Activated T-cell treated with anti-CD3 and anti-CD28 coated beads for 48 hours (primary cell): ENCODE results near the gene PRDM11.
A peak's percentile ranks its signal among the peaks of the same experiment; 100 is the strongest.
"Not testable (repeated sequence)": the region's sequence is repeated elsewhere in the genome, so short reads cannot be mapped to it uniquely, and the experiment has no call there.

Source experiments
- DNase-seq: peaks from one replicate; pipeline ENCODE4 v3.0.0-alpha.2; 2020; ENCODE audit warnings: low read depth

PRDM11 gene

DNA sequence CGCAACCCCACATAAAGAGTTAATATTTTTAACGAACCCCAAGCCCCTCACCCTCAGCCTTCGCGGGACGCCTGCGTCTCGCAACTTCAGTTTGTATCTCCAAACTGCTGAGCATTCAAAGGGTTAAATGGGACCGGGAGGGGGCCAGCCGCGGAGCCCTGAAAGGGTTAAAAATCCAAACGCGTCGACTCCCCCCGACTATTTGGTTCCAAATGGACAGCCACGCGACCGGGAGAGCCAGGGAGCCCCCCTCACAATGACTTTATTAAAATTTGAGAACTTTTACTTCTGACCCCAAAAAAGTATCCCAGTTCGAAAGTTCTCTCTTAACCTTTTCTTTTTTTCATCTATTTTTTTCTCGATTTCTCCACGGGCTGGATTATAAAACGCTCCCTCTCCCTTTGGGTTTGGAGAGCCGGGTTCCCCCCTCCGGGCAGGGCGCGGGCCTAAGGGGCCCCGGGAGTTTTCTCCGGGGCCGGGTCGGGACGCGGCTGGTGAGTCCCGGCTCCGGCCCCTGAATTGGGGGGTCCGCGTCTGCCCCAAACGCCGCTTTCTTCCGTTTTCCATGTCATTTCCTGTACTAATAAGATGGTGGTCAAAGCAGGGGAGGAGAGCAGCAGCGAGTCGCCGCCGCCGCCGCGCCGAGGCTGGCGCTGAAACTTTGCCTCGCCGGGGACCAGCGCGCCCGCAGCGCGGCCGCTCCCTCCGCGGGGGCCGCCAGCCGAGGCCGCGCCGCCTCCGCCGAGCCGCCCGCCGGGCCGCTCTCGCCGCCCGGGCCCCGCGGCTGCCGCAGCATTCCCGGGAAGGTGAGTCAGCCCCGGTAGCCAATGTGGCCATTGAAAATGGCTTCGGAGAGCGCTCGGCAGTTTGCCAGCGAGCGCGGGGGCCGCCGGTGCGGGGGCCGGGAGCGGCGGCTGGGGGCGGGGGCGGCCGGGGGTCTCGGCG, at the start of gene PRDM11:
Gene PRDM11 (plus strand): TSS at position 568 of the 945 bp plus-strand sequence. CDS start 35,128 bp downstream, outside the sequence.
- no peak for DNase-seq

DNA sequence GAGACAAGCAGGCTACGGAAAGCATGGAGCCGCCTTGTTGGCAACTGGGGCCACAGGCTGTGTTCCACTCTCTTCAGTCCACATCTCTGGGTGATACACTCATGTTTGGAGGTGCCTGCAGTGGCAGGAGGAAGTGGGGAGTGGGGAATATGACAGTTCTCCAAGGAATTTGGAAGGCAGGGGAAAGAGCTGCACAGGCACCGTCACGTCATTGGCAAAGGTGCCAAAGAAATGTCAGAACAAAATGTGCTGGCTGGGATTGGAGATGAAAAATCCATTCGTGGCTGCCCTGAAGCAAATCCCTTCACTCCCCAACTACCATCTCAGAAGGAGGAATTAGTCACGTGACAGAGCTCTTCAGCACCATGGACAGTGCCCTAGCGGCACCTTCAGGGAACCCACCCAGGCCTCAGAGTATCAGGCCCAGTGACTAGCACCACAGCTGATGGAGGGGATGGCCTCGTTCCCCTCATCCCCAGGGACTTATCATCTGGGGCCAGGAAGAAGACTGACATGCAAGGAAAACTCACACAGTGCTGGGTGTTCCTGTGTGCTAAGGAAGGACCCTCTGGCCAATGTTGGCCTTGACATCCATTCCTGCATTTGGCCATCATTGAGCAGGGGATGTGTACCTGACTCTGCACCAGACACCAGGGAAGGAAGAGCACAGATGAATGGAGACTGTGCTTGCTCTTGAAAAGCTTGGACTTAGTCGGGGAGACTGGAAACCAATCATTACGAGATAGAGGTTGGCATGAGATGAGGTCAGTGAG, 48.5 kb upstream of the PRDM11 start:
- no peak for DNase-seq

DNA sequence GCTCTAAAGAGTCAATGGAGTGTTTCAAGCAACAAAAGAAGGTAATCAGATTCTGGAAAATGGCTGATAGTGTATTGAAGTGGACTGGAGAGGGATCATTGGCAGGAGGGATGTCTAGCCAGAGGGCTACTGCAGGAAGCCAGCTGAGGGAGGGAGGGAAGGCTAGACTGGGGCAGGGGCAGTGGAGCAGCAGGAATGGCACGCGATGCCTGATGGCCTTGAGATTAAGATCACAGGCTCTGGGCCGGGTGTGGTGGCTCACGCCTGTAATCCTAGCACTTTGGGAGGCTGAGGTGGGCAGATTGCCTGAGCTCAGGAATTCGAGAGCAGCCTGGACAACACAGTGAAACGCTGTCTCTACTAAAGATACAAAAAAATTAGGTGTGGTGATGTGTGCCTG, 47.5 kb upstream of the PRDM11 start:
- DNase-seq, result no peak

DNA sequence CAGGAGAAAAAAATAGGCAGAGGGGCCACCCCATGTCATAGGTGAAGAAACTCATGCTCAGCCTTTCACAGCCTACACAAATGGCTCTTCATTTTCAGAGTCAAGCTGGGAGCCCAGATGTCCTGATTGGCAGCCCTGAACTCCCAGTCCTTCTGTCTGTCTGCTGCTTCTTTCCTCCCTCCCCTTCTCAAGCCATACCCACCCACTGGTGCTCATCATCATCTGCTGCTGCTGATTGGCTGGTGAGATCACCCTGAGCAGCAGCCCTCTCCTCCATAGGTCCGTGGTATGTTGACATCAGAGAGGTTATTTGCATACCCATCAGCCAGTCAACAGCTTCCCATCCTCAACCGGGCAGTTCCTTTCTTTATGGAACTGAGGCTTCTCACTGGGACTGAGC, 46.1 kb upstream of the PRDM11 start:
- DNase-seq, result no peak

DNA sequence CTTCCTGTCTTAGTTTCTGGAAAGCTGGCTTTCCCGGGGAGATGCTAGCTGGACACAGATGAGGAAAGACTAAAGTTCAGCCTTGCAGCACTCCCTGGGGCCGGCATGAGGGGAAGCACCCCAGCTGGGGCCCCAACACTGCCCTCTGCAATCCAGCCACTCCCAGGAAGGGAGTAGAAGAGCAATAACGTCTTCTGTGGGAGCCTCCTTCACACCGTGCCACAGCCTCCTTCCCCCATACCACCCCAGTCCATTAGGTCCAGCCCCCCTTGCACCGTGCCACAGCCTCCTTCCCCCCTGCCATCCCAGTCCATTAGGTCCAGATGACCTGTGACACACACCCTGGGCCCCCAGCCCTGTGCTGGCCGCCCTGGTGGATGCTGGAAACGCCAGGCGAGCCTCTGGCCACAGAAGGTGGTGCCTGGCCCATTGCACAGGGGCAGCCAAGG, 44.1 kb upstream of the PRDM11 start:
- no peak for DNase-seq

DNA sequence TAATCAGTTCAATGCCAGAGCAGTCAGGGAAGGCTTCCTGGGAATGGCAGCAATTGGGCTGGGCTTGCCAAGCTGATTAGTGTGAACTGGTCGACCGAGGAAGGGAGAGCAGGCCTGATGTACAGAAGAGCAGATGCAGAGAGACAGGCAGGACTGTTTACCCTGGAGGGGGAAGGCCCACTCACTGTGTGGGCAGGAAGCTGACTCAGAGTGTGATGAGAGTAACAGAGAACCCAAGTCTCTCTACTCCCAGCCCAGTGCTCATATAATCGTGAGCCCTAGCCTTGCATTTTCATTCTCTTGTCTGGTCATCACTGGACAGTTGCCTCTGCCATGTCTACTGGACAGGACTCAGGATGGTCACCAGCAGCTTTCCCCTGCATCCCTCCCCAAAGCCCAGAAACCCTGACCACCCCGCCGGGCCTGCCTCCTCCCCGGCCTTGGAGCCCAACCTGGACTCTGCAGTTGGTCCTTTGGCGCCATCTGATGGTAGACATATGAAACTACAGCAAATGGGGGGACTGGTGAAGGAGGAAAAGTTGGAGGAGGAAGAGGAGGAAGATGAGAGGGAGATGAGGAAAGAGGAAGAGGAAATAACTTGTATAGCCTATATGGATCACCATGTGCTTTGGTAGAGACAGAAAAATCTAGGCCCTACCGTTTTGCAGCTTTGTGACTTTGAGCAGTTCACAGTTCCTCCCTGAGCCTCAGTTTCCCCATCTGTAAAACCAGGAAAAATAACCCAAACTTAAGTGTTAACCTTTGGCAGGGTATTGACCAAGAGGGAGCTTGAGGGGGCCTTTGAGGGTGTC, 43.4 kb upstream of the PRDM11 start:
- peak; percentile 46 for DNase-seq

DNA sequence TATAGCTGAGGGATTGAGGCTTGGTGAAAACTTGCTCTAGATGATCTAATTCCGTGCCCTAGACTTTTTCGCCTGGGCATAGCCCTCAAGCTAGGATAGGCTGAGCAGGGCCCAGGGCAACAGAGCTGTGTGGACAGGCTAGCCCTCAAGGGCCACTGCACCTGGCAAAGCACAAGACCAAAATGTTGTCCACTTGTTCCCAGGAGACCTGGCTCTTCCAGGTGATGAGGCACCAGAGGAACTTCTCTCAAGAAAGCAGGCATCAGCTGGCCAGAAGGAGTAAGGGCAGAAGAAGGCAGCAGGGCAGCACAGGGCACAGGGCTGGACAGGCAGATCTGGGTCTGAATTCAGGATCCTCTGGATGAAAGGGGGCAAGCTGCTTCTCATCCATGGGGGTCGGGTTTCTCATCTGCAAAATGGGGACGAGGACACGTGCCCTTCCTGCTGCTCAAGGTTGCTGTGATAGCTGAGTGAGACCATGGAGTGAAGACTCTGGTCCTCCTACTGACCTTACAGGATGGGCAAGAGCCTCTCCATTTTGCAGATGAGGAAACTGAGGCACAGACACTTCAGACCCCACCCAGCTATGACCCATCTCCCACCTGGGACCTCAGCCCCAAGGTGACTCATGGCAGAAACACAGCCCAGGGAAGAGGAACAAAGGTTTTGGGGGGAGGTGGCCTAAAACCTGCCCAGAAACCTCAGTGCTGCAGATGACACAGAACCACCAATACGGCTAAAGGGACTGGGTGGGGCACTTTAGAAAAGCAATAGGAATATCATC, 42.2 kb upstream of the PRDM11 start:
- DNase-seq, result no peak

DNA sequence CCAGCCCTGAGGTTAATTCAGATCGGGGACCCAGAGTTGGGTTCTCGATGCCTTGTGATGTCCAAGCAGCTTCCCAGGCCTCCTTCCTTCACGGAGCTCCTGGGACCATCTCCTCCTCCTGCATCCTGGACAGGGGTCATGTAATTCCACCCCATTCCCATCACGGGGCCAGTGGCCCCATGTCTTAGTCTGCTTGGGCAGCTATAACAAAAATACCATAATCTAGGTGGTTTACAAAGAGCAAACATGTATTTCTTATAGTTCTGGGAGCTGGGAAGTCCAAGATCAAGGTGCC, 41.7 kb upstream of the PRDM11 start:
- no peak for DNase-seq

DNA sequence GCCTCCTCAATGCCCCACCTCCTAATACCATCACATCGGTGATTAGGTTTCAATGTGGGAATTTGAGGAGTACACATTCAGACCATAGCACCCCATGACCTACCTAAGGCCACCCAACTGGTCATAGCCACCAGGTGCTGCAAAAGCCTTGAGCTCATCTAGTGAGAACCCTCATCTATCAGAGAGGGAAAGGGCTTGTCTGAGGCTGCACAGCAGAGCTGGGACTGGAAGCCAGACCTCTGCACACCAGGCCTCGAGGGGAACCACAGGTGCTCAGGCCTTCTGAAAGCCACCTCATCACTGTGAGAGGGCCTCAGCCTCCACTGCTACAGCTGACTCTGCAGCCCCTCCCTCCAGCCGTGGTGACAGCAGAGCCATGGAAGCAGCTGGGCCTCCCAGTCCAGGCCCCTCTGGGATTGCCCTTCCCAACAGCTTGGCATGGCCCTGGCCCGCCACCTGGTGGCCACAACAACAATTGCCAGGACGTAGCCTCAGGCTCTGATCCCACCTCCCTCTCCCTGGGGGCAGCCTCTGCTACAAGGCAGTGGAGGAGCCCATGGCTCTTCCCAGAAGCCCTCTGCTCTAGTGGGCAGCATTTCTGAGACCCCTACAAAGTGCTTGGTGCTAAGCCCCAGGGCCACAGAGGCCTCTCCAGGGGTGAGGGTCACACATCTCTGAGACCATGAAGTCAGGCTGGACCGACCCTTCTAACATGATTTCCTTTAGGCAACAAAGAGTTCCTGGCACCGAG, 41.0 kb upstream of the PRDM11 start:
- DNase-seq, result peak; percentile 53

DNA sequence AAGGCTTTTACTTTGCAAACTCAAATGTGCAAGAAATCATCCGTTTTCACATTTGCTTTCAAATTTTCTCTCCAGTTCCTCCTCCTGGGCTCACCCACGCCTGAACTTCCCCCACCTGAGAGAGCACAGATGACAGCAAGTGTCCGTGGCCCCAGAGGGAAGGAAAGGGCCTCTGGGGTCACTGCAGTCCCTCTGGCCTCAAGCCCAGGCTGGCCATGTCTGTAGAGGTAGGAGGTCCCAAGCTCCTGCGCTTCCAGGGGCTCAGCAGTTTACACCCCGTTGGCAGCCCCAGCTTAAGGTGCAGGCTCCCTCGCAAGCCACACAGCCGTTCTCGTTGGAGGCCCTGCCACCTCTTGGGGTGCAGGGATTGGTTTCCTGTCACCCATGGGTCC, 40.5 kb upstream of the PRDM11 start:
- DNase-seq, result no peak

DNA sequence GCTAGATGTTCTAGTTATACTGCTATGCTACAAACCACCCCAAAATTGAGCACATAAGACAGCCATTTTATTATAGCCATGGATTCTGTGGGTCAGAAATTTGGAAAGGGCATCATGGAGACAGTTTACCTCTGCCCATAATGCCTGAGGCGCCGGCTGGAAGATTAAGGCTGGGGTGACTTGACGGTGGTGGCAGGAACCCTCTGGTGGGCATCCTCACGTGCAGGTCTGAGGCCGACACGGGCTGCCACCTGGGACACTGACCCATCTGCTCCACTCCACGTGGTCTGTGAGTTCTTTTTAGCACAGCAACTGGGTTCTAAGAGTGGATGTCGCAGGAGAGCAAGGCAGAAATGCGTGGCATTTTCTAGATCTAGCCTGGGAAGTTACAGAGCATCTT, 40.0 kb upstream of the PRDM11 start:
- DNase-seq, result no peak

DNA sequence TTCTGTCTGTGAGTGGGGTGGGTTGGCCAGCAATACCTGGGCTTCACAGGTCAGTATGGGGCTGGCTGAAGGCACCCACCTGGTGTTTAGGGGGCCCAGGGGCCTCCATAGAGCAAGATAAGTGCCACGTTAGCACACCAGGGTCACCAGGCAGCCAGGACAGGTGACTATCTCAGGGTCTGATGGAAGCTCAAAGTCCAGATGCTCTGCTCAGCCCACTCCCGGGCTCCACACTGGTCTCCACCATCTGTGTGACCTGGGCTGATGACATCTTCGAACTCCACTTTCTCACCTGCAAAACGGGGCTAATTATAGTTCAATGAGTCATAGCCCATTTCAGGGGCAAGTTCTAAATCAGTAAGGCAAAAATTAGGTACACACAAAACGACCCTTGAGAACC, 39.4 kb upstream of the PRDM11 start:
- DNase-seq, result no peak

DNA sequence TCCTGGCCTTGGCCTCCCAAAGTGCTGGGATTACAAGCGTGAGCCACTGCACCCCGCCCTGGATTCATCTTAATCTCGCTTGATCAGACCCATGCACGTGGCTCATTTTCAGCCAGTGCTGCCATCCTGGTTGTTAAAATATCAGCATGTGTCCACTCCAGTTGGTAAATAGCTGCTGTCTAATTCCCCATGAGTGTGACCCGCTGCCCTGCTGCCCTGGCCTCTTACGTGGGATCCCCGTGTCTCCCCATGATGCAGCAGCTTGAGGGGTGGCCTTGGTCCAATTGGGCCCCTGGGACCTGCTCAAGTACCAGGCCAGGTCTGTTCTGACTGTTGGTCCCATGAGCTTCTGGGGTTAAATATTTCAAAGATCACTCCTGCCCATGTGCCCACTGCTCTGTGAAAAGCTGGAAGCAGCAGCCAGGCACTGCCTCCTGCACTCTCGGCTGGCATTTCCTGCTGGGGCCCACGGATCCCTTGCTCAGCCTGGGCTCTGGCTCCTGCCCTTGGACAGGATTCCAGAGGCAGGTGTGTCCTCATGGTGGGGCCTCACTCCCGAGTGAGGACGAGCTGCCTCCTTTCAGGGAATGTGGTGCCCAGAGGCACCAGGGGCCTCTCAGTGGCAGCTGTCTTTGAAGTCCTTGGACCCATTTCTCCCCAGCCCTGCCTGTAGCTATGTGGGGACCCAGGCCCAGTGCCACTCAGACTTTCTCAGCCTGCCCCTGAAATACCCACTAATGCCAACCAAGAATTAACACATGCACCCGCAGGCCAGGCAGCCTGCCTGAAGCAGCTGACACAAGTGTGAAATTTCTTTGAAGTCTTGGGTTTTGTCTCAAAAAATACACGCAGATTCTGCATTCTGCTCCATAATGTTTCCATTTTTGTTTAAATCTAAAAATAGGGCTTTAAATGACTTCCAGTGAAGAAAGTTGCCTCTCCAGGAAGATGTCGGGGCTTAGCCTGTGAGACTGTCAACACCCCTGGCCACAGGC, 38.1 kb upstream of the PRDM11 start:
- DNase-seq, result no peak

DNA sequence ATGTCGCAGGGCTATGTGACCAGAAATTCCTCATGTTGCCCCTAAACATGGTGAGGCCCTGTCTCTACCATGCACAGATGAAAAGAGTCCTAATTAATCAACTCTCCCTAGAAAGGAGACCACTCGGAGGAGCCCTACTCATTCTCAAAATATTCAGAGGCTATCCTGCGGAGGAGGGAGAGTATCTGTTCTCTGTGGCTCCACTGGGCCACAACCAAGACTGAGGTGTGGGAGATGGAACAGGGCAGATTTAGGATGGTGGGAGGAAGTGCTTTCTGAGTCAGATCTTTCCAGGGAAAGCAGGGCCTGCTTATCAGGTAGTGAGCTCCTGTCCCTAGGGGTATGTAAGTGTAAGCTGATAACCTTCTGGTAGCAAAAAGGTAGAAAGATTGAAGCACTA, 37.0 kb upstream of the PRDM11 start:
- DNase-seq, result no peak

DNA sequence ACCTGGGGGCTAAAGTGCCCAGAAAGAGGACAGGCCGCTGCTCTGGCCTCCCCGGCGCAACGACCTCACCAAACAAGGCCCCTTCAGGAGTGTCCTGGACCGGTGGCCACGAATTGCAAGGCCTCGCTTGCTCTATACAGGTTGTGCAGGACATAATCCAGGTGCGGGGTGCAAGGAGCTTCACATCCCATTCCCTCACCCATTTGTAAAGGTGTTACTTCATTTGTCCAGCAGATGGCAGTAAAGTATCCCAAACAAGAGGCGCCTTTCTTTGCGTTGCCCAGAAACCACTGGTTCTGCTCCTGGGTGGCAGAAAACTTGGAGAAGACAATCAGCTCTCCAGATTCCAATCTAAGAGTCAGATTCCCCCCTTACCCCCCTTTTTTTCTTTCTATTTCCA, 35.9 kb upstream of the PRDM11 start:
- no peak for DNase-seq

DNA sequence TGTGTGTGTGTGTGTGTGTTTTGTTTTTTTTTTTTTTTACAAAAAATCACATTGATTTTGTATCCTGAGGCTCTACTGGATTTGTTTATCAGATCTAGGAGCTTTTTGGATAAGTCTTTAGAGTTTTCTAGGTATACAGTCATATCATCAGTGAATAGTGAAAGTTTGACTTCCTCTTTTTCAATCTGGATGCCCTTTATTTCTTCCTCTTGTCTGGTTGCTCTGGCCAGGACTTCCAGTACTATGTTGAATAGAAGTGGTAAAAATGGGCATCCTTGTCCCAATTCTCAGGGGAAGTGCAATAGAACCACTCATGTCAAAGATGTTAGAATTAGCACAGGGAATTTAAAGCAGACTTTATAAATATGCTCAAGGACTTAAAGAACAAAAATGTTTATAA, 32.6 kb upstream of the PRDM11 start:
- no peak for DNase-seq

DNA sequence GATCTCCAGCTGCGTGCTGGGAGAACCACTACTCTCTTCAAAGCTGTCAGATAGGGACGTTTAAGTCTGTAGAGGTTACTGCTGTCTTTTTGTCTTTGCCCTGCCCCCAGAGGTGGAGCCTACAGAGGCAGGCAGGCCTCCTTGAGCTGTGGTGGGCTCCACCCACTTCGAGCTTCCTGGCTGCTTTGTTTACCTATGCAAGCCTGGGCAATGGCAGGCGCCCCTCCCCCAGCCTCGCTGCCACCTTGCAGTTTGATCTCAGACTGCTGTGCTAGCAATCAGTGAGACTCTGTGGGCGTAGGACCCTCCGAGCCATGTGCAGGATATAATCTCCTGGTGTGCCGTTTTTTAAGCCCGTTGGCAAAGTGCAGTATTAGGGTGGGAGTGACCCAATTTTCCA, 18.6 kb upstream of the PRDM11 start:
- DNase-seq, result not testable (repeated sequence)

DNA sequence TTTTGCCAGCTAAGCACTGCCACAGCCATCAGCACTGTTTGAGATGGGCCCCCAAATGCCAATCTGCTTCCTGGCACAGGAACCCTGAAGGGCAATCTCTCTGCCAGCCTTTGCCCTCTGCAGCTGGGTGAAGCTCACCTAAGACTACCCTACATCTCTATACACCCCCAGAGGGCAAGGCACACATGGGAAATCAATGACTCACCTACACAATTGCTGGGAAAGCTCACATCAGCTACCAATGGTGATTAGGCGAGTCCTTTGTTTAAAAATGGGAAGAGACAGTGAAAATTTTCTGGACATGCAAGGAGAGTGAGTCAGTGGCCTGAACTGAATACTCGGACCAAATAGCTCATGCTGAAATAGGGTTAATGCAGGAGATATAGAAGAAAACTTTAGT, 12.6 kb upstream of the PRDM11 start:
- DNase-seq, result no peak

DNA sequence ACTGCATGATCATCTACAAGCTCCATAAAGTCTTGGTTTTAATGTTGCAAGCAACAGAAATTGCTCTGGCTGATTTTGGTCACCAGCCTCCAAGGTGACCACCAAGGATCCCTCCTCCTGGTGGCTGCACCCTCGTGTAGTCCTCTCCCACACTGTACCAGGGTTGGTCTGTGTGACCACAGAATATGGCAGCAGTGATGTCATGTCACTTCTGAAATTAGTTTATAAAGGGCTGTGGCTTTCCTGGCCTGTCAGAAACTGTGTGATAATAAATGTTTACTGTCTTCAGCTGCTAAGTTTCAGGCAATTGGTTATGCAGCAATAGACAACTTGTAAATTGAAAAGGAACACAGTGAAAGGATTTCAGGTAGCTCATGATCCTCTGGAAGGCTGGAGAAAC, 5.3 kb upstream of the PRDM11 start:
- peak; percentile 18 for DNase-seq

DNA sequence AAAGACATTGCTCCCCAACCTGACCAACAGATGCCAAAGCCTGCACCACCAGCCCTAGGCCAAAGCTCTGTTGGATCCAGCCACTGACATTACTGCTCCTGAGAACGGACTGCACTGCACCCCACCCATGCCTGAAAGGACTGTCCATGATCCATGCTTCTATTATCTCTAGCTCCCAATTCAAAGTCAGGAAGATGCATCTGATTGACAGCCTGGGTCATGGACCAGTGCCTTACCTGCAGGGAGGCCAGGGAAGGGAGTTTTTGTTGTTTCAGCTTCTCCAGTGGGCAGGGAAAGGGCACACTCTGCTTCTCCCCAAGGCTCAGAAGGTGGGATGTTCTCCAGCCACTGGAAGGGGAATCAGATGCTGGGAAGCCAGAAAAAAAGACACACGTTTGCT, 4.8 kb upstream of the PRDM11 start:
- no peak for DNase-seq
